ENCODE measurements around the gene SYPL2. TPM values are rescaled to one million over a fixed set of nuclear protein-coding genes. Genes with fewer than 3 reads are reported as not detected.

Gene SYPL2
- total RNA-seq, 2 donors from 2014 or later = 0.10 to 0.37 TPM

- DNase-seq = no peak
- Mint-ChIP-seq H3K4me1 (ENCODE audit: low read depth) (peaks cover 19% of the 10 kb centered on the region), H3K27me3 (ENCODE audit: low read depth) (peaks cover 41% of the 10 kb centered on the region), H3K9me3 (no peaks in the 10 kb centered on the region), H3K36me3 (ENCODE audit: insufficient read depth in 2 of 2) (no peaks in the 10 kb centered on the region), H3K4me3 (no peak overlapping the region), H3K27ac (no peak overlapping the region)
- no peak for ATAC-seq (replicated peaks in 1 of 2)
Measured at GRCh38 chr1:109476825-109477224, 10.5 kb downstream of the SYPL2 start.

- Mint-ChIP-seq H3K36me3 (ENCODE audit: insufficient read depth in 2 of 2) (no peaks in the 10 kb centered on the region), H3K27me3 (ENCODE audit: low read depth) (peaks cover 40% of the 10 kb centered on the region), H3K4me3 (no peak overlapping the region), H3K4me1 (ENCODE audit: low read depth) (peaks cover 25% of the 10 kb centered on the region), H3K9me3 (no peaks in the 10 kb centered on the region), H3K27ac (no peak overlapping the region)
- no peak for DNase-seq
- ATAC-seq (replicated peaks in 1 of 2) = no peak
Measured at GRCh38 chr1:109477821-109478220, 11.5 kb downstream of the SYPL2 start.

- H3K4me3 Mint-ChIP-seq = no peak overlapping the region
- no peaks in the 10 kb centered on the region for H3K36me3 Mint-ChIP-seq (ENCODE audit: insufficient read depth in 2 of 2)
- ATAC-seq (replicated peaks in 1 of 2) (no peak), DNase-seq (peak in 1 of 2 donors; percentile 37)
- H3K27me3 Mint-ChIP-seq (ENCODE audit: low read depth) = peaks cover 35% of the 10 kb centered on the region
- H3K27ac Mint-ChIP-seq = no peak overlapping the region
- H3K4me1 Mint-ChIP-seq (ENCODE audit: low read depth) = peaks cover 32% of the 10 kb centered on the region
- no peaks in the 10 kb centered on the region for H3K9me3 Mint-ChIP-seq
Measured at GRCh38 chr1:109478806-109479205, 12.5 kb downstream of the SYPL2 start.

GRCh38 chr1:109479311-109479710 lies 13.0 kb downstream of the SYPL2 start:
- H3K27me3 Mint-ChIP-seq (ENCODE audit: low read depth) = peaks cover 35% of the 10 kb centered on the region
- H3K4me1 Mint-ChIP-seq (ENCODE audit: low read depth) = peaks cover 35% of the 10 kb centered on the region
- DNase-seq = no peak
- no peaks in the 10 kb centered on the region for H3K9me3 Mint-ChIP-seq
- H3K36me3 Mint-ChIP-seq (ENCODE audit: insufficient read depth in 2 of 2) = no peaks in the 10 kb centered on the region
- no peak for ATAC-seq (replicated peaks in 1 of 2)
- no peak overlapping the region for H3K27ac Mint-ChIP-seq
- no peak overlapping the region for H3K4me3 Mint-ChIP-seq

- DNase-seq = no peak
- Mint-ChIP-seq H3K27ac (no peak overlapping the region), H3K36me3 (ENCODE audit: insufficient read depth in 2 of 2) (no peaks in the 10 kb centered on the region), H3K27me3 (ENCODE audit: low read depth) (peaks cover 35% of the 10 kb centered on the region), H3K4me1 (ENCODE audit: low read depth) (peaks cover 41% of the 10 kb centered on the region), H3K4me3 (no peak overlapping the region), H3K9me3 (no peaks in the 10 kb centered on the region)
- no peak for ATAC-seq (replicated peaks in 1 of 2)
Measured at GRCh38 chr1:109479901-109480300, 13.6 kb downstream of the SYPL2 start.

GRCh38 chr1:109481646-109482045 lies 15.3 kb downstream of the SYPL2 start:
- no peak for ATAC-seq (replicated peaks in 1 of 2)
- peaks cover 58% of the 10 kb centered on the region for H3K4me1 Mint-ChIP-seq (ENCODE audit: low read depth)
- peaks cover 27% of the 10 kb centered on the region for H3K27me3 Mint-ChIP-seq (ENCODE audit: low read depth)
- H3K27ac Mint-ChIP-seq = no peak overlapping the region
- no peaks in the 10 kb centered on the region for H3K9me3 Mint-ChIP-seq
- DNase-seq = no peak
- no peaks in the 10 kb centered on the region for H3K36me3 Mint-ChIP-seq (ENCODE audit: insufficient read depth in 2 of 2)
- H3K4me3 Mint-ChIP-seq = no peak overlapping the region

- Mint-ChIP-seq H3K4me3 (peak overlapping the region; percentile 86 to 98), H3K36me3 (ENCODE audit: insufficient read depth in 2 of 2) (no peaks in the 10 kb centered on the region), H3K9me3 (no peaks in the 10 kb centered on the region), H3K27me3 (ENCODE audit: low read depth) (peaks cover 27% of the 10 kb centered on the region), H3K4me1 (ENCODE audit: low read depth) (peaks cover 59% of the 10 kb centered on the region), H3K27ac (no peak overlapping the region)
- DNase-seq (no peak), ATAC-seq (replicated peaks in 1 of 2) (no peak)
Measured at GRCh38 chr1:109482242-109482641, 15.9 kb downstream of the SYPL2 start.

GRCh38 chr1:109482791-109483671 lies 16.7 kb downstream of the SYPL2 start:
- peak; percentile 65 to 70 for ATAC-seq (replicated peaks in 1 of 2)
- Mint-ChIP-seq H3K27ac (peak overlapping the region; percentile 90), H3K4me3 (peak overlapping the region; percentile 86 to 98), H3K27me3 (ENCODE audit: low read depth) (peaks cover 27% of the 10 kb centered on the region), H3K36me3 (ENCODE audit: insufficient read depth in 2 of 2) (no peaks in the 10 kb centered on the region), H3K9me3 (no peaks in the 10 kb centered on the region), H3K4me1 (ENCODE audit: low read depth) (peaks cover 59% of the 10 kb centered on the region)
- DNase-seq = peak; percentile 44 to 67

- peak within 1 kb of the TSS; percentile 90 for H3K27ac Mint-ChIP-seq
- peaks cover 18% of the 10 kb centered on the region for H3K27me3 Mint-ChIP-seq (ENCODE audit: low read depth)
- peak within 1 kb of the TSS; percentile 90 to 98 for H3K4me3 Mint-ChIP-seq
- H3K36me3 Mint-ChIP-seq (ENCODE audit: insufficient read depth in 2 of 2) = no peaks in the 10 kb centered on the region
- peak; percentile 91 to 93 for DNase-seq
- peaks cover 57% of the 10 kb centered on the region for H3K4me1 Mint-ChIP-seq (ENCODE audit: low read depth)
- no peaks in the 10 kb centered on the region for H3K9me3 Mint-ChIP-seq
- ATAC-seq (replicated peaks in 1 of 2) = peak; percentile 75 to 76
Measured at GRCh38 chr1:109483672-109484518, 17.5 kb downstream of the SYPL2 start, which contains the start of gene ATXN7L2. Gene ATXN7L2, plus strand, starts transcription at chr1:109483905. Its CDS starts 49 bp downstream, at chr1:109483954.

- H3K9me3 Mint-ChIP-seq = no peaks in the 10 kb centered on the region
- H3K27me3 Mint-ChIP-seq (ENCODE audit: low read depth) = peaks cover 15% of the 10 kb centered on the region
- DNase-seq (no peak), ATAC-seq (replicated peaks in 1 of 2) (no peak)
- peak overlapping the region; percentile 49 for H3K27ac Mint-ChIP-seq
- peaks cover 56% of the 10 kb centered on the region for H3K4me1 Mint-ChIP-seq (ENCODE audit: low read depth)
- H3K4me3 Mint-ChIP-seq = peak overlapping the region; percentile 90 to 98
- H3K36me3 Mint-ChIP-seq (ENCODE audit: insufficient read depth in 2 of 2) = no peaks in the 10 kb centered on the region
Measured at GRCh38 chr1:109484519-109484975, 18.2 kb downstream of the SYPL2 start.

- DNase-seq (no peak), ATAC-seq (replicated peaks in 1 of 2) (no peak)
- Mint-ChIP-seq H3K27me3 (ENCODE audit: low read depth) (peaks cover 11% of the 10 kb centered on the region), H3K9me3 (no peaks in the 10 kb centered on the region), H3K27ac (peak overlapping the region; percentile 49), H3K4me3 (peak overlapping the region; percentile 90 to 98), H3K36me3 (ENCODE audit: insufficient read depth in 2 of 2) (no peaks in the 10 kb centered on the region), H3K4me1 (ENCODE audit: low read depth) (peaks cover 56% of the 10 kb centered on the region)
Measured at GRCh38 chr1:109485001-109485400, 18.7 kb downstream of the SYPL2 start.

GRCh38 chr1:109487261-109487660 lies 20.9 kb downstream of the SYPL2 start:
- H3K4me3 Mint-ChIP-seq = no peak overlapping the region
- H3K9me3 Mint-ChIP-seq = no peaks in the 10 kb centered on the region
- H3K27ac Mint-ChIP-seq = no peak overlapping the region
- no peaks in the 10 kb centered on the region for H3K36me3 Mint-ChIP-seq (ENCODE audit: insufficient read depth in 2 of 2)
- no peak for DNase-seq
- H3K4me1 Mint-ChIP-seq (ENCODE audit: low read depth) = peaks cover 40% of the 10 kb centered on the region
- ATAC-seq (replicated peaks in 1 of 2) = no peak
- no peaks in the 10 kb centered on the region for H3K27me3 Mint-ChIP-seq (ENCODE audit: low read depth)

GRCh38 chr1:109488201-109488600 lies 21.9 kb downstream of the SYPL2 start:
- Mint-ChIP-seq H3K27me3 (ENCODE audit: low read depth) (no peaks in the 10 kb centered on the region), H3K4me3 (no peak overlapping the region), H3K4me1 (ENCODE audit: low read depth) (peaks cover 30% of the 10 kb centered on the region), H3K9me3 (no peaks in the 10 kb centered on the region), H3K36me3 (ENCODE audit: insufficient read depth in 2 of 2) (no peaks in the 10 kb centered on the region), H3K27ac (no peak overlapping the region)
- ATAC-seq (replicated peaks in 1 of 2) (no peak), DNase-seq (no peak)
